Neural cell (in vitro differentiated cells): Measurements from ENCODE around the gene COL21A1. TPM values are rescaled to one million over a fixed set of nuclear protein-coding genes. Genes with fewer than 3 reads are reported as not detected.

Experiments
- H2AFZ ChIP-seq: fragments of 200-600, 300-800 bp; sonication (generic), shearing (Covaris generic); 2 replicates; pipeline ENCODE4 v1.6.0; 2014; ENCODE audit warnings: low read depth, mild to moderate bottlenecking, antibody characterized with exemption, low read length, moderate library complexity
- H3F3A ChIP-seq: fragments of 200-600 bp; shearing (Covaris generic); 2 replicates; pipeline ENCODE4 v1.6.1; 2016; ENCODE audit warnings: mild to moderate bottlenecking, moderate library complexity, mixed read lengths, antibody characterized with exemption, low read length; ENCODE audit not compliant: insufficient read depth, poor library complexity, severe bottlenecking
- H3K27ac ChIP-seq: fragments of 200-600, 300-800 bp; sonication (generic), shearing (Covaris generic); 2 replicates; pipeline ENCODE4 v1.5.1; 2014; ENCODE audit warnings: mild to moderate bottlenecking, low read length, moderate library complexity
- H3K27me3 ChIP-seq: fragments of 300-800, 200-600 bp; sonication (generic), shearing (Covaris generic); 2 replicates; pipeline ENCODE4 v1.6.0; 2014; ENCODE audit warnings: mild to moderate bottlenecking, low read depth, low read length, moderate library complexity; ENCODE audit not compliant: insufficient read depth
- H3K36me3 ChIP-seq: fragments of 300-800, 200-600 bp; sonication (generic), shearing (Covaris generic); 2 replicates; pipeline ENCODE4 v1.5.1; 2014; ENCODE audit warnings: mild to moderate bottlenecking, antibody characterized with exemption, low read length, moderate library complexity; ENCODE audit not compliant: insufficient read depth
- H3K4me2 ChIP-seq: fragments of 300-800, 200-600 bp; sonication (generic), shearing (Covaris generic); 2 replicates; pipeline ENCODE4 v1.6.0; 2014; ENCODE audit warnings: mild to moderate bottlenecking, low read length
- H3K4me3 ChIP-seq: fragments of 300-800, 200-600 bp; sonication (generic), shearing (Covaris generic); 2 replicates; pipeline ENCODE4 v1.5.1; 2014; ENCODE audit warnings: mild to moderate bottlenecking, low read length, moderate library complexity
- H3K79me2 ChIP-seq: fragments of 200-600 bp; shearing (Covaris generic); replicated peaks from 2 replicates; pipeline ENCODE4 v1.6.0; 2014; ENCODE audit warnings: mild to moderate bottlenecking, low read length, moderate library complexity; ENCODE audit not compliant: insufficient read depth
- H3K9ac ChIP-seq: fragments of 300-800, 200-600 bp; sonication (generic), shearing (Covaris generic); 2 replicates; pipeline ENCODE4 v1.6.1; 2016; ENCODE audit warnings: mild to moderate bottlenecking, low read length, mixed read lengths
- H3K9me2 ChIP-seq: fragments of 200-600 bp; shearing (Covaris generic); 2 replicates; pipeline ENCODE4 v1.6.1; 2016; ENCODE audit warnings: mild to moderate bottlenecking, low read length, mixed read lengths; ENCODE audit not compliant: insufficient read depth
- H3K9me3 ChIP-seq: fragments of 200-600, 300-800 bp; sonication (generic), shearing (Covaris generic); 2 replicates; pipeline ENCODE4 v1.6.1; 2016; ENCODE audit warnings: mild to moderate bottlenecking, mixed run types, low read length, moderate library complexity, mixed read lengths
- H4K20me1 ChIP-seq: fragments of 200-600 bp; shearing (Covaris generic); 2 replicates; pipeline ENCODE4 v1.6.1; 2016; ENCODE audit warnings: mild to moderate bottlenecking, mixed run types; ENCODE audit not compliant: insufficient read depth
- EP300 ChIP-seq: fragments of 450-650 bp; conservative IDR thresholded peaks from 2 replicates; pipeline ENCODE4 v1.6.1; 2014; ENCODE audit warnings: antibody characterized with exemption, mild to moderate bottlenecking, moderate library complexity; ENCODE audit not compliant: poor library complexity, severe bottlenecking
- EZH2 ChIP-seq: fragments of 200-600, 300-800 bp; shearing (Covaris generic), sonication (generic); IDR thresholded peaks from 2 replicates; pipeline ENCODE4 v1.6.1; 2014; ENCODE audit warnings: antibody characterized with exemption, low read length, borderline replicate concordance, mild to moderate bottlenecking; ENCODE audit not compliant: insufficient read depth, poor library complexity, severe bottlenecking
- MXI1 ChIP-seq: fragments of 450-650 bp; conservative IDR thresholded peaks from 2 replicates; pipeline ENCODE4 v1.6.1; 2014; ENCODE audit warnings: antibody characterized with exemption, mild to moderate bottlenecking; ENCODE audit not compliant: poor library complexity, severe bottlenecking
- POLR2AphosphoS5 ChIP-seq: IDR thresholded peaks from 2 replicates; pipeline ENCODE4 v1.6.1; 2012
- RAD21 ChIP-seq: fragments of 450-650 bp; conservative IDR thresholded peaks from 2 replicates; pipeline ENCODE4 v1.6.1; 2014; ENCODE audit warnings: antibody characterized with exemption, mild to moderate bottlenecking, moderate library complexity
- SMC3 ChIP-seq: fragments of 450-650 bp; conservative IDR thresholded peaks from 2 replicates; pipeline ENCODE4 v1.6.1; 2014; ENCODE audit warnings: antibody characterized with exemption, mild to moderate bottlenecking, moderate library complexity; ENCODE audit not compliant: poor library complexity
- TAF1 ChIP-seq: IDR thresholded peaks from 2 replicates; pipeline ENCODE4 v1.6.1; 2012; ENCODE audit warnings: low read depth
- polyA plus RNA-seq: library from polyadenylated mRNA; depleted of rRNA; stranded (reverse); fragments of >200 nt; gene quantifications from 2 replicates; pipeline ENCODE4 v1.2.3, GENCODE V29; 2014
- TF ChIP-seq, protein P1 (sequence below): IDR thresholded peaks from 2 replicates; pipeline ENCODE4 v1.6.1; 2012; ENCODE audit warnings: borderline replicate concordance
- TF ChIP-seq, protein P2 (sequence below): fragments of 450-650 bp; IDR thresholded peaks from 2 replicates; pipeline ENCODE4 v1.5.1; 2014; ENCODE audit warnings: antibody characterized with exemption, mild to moderate bottlenecking, moderate library complexity; ENCODE audit not compliant: poor library complexity, severe bottlenecking

Gene COL21A1
- polyA plus RNA-seq, 1 donor from 2014 or later = 0.25 TPM

DNA sequence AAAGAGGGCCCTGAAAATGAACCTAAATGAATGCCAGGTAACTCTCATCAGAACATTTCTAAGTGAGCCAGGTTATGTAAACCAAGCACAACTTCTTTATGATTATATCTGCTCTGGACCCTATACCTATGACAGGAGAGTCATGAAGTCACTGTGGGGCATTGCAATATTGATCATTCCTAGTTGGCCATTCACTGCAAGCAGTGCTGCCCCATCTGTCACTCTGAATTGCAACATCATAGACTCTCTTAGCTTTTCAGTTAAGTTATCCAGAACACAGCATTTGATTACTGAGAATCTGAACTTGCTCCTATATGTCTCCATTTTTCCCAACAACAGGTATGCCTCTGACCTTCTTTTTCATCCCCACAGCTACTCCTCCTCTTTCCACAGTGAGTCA lies 3.3 kb downstream of the COL21A1 start:
- Histone ChIP-seq H3K9me2 (no peaks in the 10 kb centered on the region), H3K36me3 (no peaks in the 10 kb centered on the region), H4K20me1 (no peaks in the 10 kb centered on the region), H3K9ac (no peak overlapping the region), H3K79me2 (no peaks in the 10 kb centered on the region), H3K4me3 (no peak overlapping the region), H3K9me3 (no peaks in the 10 kb centered on the region), H2AFZ (no peak overlapping the region), H3K4me2 (no peak overlapping the region), H3F3A (no peaks in the 10 kb centered on the region), H3K27ac (no peak overlapping the region), H3K27me3 (peaks cover 28% of the 10 kb centered on the region)
- TF ChIP-seq EP300 (no peak), RAD21 (no peak), MXI1 (no peak), TAF1 (no peak), EZH2 (no peak), SMC3 (no peak), POLR2AphosphoS5 (no peak)
- TF ChIP-seq, protein P1, sequence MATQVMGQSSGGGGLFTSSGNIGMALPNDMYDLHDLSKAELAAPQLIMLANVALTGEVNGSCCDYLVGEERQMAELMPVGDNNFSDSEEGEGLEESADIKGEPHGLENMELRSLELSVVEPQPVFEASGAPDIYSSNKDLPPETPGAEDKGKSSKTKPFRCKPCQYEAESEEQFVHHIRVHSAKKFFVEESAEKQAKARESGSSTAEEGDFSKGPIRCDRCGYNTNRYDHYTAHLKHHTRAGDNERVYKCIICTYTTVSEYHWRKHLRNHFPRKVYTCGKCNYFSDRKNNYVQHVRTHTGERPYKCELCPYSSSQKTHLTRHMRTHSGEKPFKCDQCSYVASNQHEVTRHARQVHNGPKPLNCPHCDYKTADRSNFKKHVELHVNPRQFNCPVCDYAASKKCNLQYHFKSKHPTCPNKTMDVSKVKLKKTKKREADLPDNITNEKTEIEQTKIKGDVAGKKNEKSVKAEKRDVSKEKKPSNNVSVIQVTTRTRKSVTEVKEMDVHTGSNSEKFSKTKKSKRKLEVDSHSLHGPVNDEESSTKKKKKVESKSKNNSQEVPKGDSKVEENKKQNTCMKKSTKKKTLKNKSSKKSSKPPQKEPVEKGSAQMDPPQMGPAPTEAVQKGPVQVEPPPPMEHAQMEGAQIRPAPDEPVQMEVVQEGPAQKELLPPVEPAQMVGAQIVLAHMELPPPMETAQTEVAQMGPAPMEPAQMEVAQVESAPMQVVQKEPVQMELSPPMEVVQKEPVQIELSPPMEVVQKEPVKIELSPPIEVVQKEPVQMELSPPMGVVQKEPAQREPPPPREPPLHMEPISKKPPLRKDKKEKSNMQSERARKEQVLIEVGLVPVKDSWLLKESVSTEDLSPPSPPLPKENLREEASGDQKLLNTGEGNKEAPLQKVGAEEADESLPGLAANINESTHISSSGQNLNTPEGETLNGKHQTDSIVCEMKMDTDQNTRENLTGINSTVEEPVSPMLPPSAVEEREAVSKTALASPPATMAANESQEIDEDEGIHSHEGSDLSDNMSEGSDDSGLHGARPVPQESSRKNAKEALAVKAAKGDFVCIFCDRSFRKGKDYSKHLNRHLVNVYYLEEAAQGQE = no peak
- TF ChIP-seq, protein P2, sequence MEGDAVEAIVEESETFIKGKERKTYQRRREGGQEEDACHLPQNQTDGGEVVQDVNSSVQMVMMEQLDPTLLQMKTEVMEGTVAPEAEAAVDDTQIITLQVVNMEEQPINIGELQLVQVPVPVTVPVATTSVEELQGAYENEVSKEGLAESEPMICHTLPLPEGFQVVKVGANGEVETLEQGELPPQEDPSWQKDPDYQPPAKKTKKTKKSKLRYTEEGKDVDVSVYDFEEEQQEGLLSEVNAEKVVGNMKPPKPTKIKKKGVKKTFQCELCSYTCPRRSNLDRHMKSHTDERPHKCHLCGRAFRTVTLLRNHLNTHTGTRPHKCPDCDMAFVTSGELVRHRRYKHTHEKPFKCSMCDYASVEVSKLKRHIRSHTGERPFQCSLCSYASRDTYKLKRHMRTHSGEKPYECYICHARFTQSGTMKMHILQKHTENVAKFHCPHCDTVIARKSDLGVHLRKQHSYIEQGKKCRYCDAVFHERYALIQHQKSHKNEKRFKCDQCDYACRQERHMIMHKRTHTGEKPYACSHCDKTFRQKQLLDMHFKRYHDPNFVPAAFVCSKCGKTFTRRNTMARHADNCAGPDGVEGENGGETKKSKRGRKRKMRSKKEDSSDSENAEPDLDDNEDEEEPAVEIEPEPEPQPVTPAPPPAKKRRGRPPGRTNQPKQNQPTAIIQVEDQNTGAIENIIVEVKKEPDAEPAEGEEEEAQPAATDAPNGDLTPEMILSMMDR = no peak

DNA sequence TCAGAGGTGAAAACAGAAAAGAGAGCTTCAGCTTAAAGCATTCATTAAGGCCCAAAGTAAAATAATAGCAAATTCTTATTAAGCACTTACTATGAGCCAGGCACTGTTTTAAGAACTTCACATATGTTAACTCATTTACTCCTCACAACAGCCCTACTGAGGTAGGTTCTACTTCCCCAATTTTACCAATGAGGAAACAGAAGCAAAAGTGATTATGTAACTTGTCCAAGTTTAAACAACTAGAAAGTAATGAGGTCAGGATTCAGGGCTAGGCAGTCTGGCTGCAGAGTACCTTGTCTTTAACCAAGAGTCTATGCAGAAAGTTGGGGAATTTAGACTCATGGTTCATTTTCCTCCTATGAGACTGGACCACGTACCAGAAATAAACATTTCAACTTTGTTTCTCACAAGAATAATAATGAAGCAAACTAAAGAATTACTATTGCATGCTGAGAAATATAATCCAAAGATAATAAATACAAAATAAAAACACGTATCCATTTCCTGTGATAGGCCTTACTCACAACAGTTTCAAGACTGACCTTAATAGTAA lies 3.8 kb downstream of the COL21A1 start:
- H3K4me2 ChIP-seq = no peak overlapping the region
- no peak overlapping the region for H3K4me3 ChIP-seq
- TF ChIP-seq, protein P1 = no peak
- TF ChIP-seq, protein P2 = no peak
- TF ChIP-seq EP300 (no peak), SMC3 (no peak), MXI1 (no peak), EZH2 (no peak), RAD21 (no peak), POLR2AphosphoS5 (no peak)
- H3K27me3 ChIP-seq = peaks cover 28% of the 10 kb centered on the region
- no peaks in the 10 kb centered on the region for H4K20me1 ChIP-seq
- no peaks in the 10 kb centered on the region for H3K9me2 ChIP-seq
- no peak overlapping the region for H3K27ac ChIP-seq
- H3K79me2 ChIP-seq = no peaks in the 10 kb centered on the region
- H3F3A ChIP-seq = no peaks in the 10 kb centered on the region
- no peak overlapping the region for H2AFZ ChIP-seq
- H3K9ac ChIP-seq = no peak overlapping the region
- no peaks in the 10 kb centered on the region for H3K36me3 ChIP-seq
- H3K9me3 ChIP-seq = no peaks in the 10 kb centered on the region
